NAMALWA (cell line): ENCODE measurements around the gene KAT14.
"Not testable (repeated sequence)": the region's sequence is repeated elsewhere in the genome, so short reads cannot be mapped to it uniquely, and the experiment has no call there.

Experiments used
- DNase-seq: peaks from one replicate; pipeline ENCODE4 v3.0.0-alpha.2; 2015; ENCODE audit warnings: low spot score

Gene KAT14

GRCh38 chr20:18218280-18218679 lies 80.6 kb downstream of the KAT14 start:
- no peak for DNase-seq

DNA sequence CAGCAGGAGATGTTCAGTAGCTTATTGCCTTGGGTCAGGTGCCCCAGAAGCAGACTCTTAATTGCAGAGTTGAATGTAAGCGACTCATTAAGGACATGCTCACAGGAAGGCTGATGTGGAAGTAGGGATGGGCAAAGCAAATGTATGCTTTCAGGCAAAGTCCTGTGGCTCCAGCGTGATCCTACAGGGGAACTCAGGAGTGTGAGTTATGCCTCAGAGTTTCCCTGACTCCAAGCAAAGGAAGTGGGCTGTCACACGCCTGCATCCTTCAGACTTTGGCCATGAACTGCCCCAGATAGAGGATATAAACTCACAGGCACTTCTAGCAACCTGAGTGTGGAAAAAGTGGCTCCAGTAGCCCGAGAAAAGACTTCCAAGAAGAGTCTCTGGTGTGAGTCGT lies 85.7 kb downstream of the KAT14 start:
- no peak for DNase-seq

GRCh38 chr20:18224968-18225568 lies 87.4 kb downstream of the KAT14 start:
- no peak for DNase-seq

DNA sequence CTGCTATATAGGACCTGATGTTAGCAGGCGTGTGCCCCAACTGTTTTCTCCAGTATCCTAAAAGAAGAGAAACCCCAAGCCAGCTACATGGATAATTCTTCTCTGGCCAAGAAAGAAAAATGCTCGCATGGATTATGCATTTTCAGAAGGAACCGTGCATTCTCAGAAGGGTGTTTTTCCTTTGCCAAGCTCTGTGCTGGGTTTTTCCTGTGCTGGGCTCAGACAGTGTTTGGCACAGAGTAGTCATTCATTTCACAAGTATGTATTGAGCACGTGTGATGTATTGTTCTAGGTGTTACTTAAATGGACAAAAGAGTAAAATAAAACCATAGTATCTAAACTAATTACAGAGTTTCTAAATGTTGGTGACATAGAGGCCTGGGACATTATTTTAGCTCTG lies 88.0 kb downstream of the KAT14 start:
- DNase-seq, result no peak

DNA sequence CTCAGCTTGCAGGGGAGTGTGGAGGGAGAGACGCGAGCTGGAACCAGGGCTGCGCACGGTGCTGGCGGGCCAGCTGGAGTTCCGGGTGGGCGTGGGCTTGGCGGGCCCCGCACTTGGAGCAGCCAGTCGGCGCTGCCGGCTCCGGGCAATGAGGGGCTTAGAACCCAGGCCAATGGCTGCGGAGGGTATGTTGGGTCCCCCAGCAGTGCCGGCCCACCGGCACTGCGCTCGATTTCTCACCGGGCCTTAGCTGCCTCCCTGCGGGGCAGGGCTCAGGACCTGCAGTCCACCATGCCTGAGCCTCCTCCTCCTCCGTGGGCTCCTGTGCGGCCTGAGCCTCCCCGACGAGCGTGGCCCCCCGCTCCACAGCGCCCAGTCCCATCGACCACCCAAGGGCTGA lies 89.1 kb downstream of the KAT14 start:
- not testable (repeated sequence) for DNase-seq

DNA sequence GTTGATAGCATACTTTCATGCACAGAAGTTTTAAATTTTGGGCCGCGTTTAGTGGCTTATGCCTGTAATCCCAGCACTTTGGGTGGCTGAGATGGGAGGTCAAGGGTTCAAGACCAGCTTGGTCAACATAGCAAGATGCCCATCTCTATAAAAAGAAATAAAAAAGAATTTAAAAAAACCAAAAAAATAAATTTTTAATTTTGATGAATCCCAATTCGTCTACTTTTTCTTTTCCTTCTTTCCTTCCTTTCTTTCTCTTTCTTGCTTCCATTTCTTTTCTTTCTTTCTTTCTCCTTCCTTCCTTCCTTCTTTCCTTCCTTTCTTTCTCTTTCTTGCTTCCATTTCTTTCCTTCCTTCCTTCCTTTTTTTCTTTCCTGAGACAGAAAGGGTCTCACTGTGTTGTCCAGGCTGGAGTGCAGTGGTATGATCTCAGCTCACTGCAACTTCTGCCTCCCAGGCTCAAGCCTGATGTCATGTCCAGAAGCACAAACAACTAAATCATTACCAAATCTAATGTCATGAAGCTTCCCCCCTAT lies 95.8 kb downstream of the KAT14 start:
- DNase-seq, result no peak
